SK-N-SH treated with all-trans-retinoic acid at 6 μM for 48 hours (cell line): ENCODE data around the gene PTPRB.

Experiments used
- ATAC-seq: fragments of 200-7000 bp; cut with Tn5 transposase; 3 replicates; pipeline ENCODE4 v1.9.1; 2020; ENCODE audit warnings: mild to moderate bottlenecking, moderate library complexity
- ARNTL ChIP-seq: fragments of 450-650 bp; formaldehyde crosslinking; IDR thresholded peaks from 2 replicates; pipeline ENCODE4 v1.5.0; 2020; ENCODE audit warnings: low read depth, mild to moderate bottlenecking, moderate library complexity, borderline replicate concordance
- BACH2 ChIP-seq: fragments of 250-450 bp; sonication (Bioruptor Pico); IDR thresholded peaks from 2 replicates; pipeline ENCODE4 v1.9.0; 2021; ENCODE audit warnings: mild to moderate bottlenecking, borderline replicate concordance
- CSDC2 ChIP-seq: fragments of 250-450 bp; sonication (Bioruptor Pico); IDR thresholded peaks from 2 replicates; pipeline ENCODE4 v1.5.0; 2020; ENCODE audit warnings: mild to moderate bottlenecking, moderate library complexity
- ESRRG ChIP-seq: fragments of 250-450 bp; sonication (Bioruptor Pico); IDR thresholded peaks from 2 replicates; pipeline ENCODE4 v1.6.1; 2021; ENCODE audit warnings: mild to moderate bottlenecking
- GLIS3 ChIP-seq: fragments of 250-450 bp; sonication (Bioruptor Pico); IDR thresholded peaks from 2 replicates; pipeline ENCODE4 v1.5.0; 2020; ENCODE audit warnings: mild to moderate bottlenecking, moderate library complexity
- ISL1 ChIP-seq: fragments of 250-450 bp; sonication (Bioruptor Pico); IDR thresholded peaks from 2 replicates; pipeline ENCODE4 v2.1.2; 2022; ENCODE audit warnings: mild to moderate bottlenecking, moderate library complexity
- OSR1 ChIP-seq: fragments of 250-450 bp; sonication (Bioruptor Pico); IDR thresholded peaks from 2 replicates; pipeline ENCODE4 v1.8.0; 2022; ENCODE audit warnings: moderate library complexity, mild to moderate bottlenecking, inconsistent platforms
- PPARA ChIP-seq: fragments of 250-450 bp; sonication (Bioruptor Pico); IDR thresholded peaks from 2 replicates; pipeline ENCODE4 v1.5.0; 2020; ENCODE audit warnings: mild to moderate bottlenecking, borderline replicate concordance
- RARB ChIP-seq: fragments of 250-450 bp; sonication (Bioruptor Pico); IDR thresholded peaks from 2 replicates; pipeline ENCODE4 v1.8.0; 2021; ENCODE audit warnings: mild to moderate bottlenecking, moderate library complexity
- SNAI2 ChIP-seq: fragments of 250-450 bp; sonication (Bioruptor Pico); IDR thresholded peaks from 2 replicates; pipeline ENCODE4 v1.5.0; 2020; ENCODE audit warnings: mild to moderate bottlenecking, moderate library complexity
- TCF4 ChIP-seq: fragments of 250-450 bp; sonication (Bioruptor Pico); IDR thresholded peaks from 2 replicates; pipeline ENCODE4 v1.8.0; 2021; ENCODE audit warnings: mild to moderate bottlenecking, moderate library complexity, borderline replicate concordance
- TOX ChIP-seq: fragments of 250-450 bp; sonication (Bioruptor Pico); IDR thresholded peaks from 2 replicates; pipeline ENCODE4 v1.8.0; 2021; ENCODE audit warnings: mild to moderate bottlenecking, moderate library complexity, borderline replicate concordance
- ZC3H10 ChIP-seq: fragments of 250-450 bp; sonication (Bioruptor Pico); IDR thresholded peaks from 2 replicates; pipeline ENCODE4 v1.5.1; 2021; ENCODE audit warnings: mild to moderate bottlenecking, moderate library complexity
- ZFP3 ChIP-seq: fragments of 250-450 bp; sonication (Bioruptor Pico); IDR thresholded peaks from 2 replicates; pipeline ENCODE4 v1.5.0; 2020; ENCODE audit warnings: mild to moderate bottlenecking, moderate library complexity
- ZNF565 ChIP-seq: fragments of 450-650 bp; formaldehyde crosslinking; conservative IDR thresholded peaks from 2 replicates; pipeline ENCODE4 v1.5.0; 2020; ENCODE audit warnings: low read depth, mild to moderate bottlenecking, moderate library complexity
- ZNF70 ChIP-seq: fragments of 450-650 bp; formaldehyde crosslinking; IDR thresholded peaks from 2 replicates; pipeline ENCODE4 v1.5.0; 2020; ENCODE audit warnings: mild to moderate bottlenecking, moderate library complexity
- ZNF8 ChIP-seq: fragments of 450-650 bp; formaldehyde crosslinking; IDR thresholded peaks from 2 replicates; pipeline ENCODE4 v1.5.0; 2020; ENCODE audit warnings: mild to moderate bottlenecking, moderate library complexity
- TF ChIP-seq, protein P1 (sequence below): fragments of 250-450 bp; sonication (Bioruptor Pico); IDR thresholded peaks from 2 replicates; pipeline ENCODE4 v1.5.0; 2020; ENCODE audit warnings: mild to moderate bottlenecking, moderate library complexity
- TF ChIP-seq, protein P2 (sequence below): fragments of 250-450 bp; sonication (Bioruptor Pico); IDR thresholded peaks from 2 replicates; pipeline ENCODE4 v1.5.1; 2021; ENCODE audit warnings: mild to moderate bottlenecking, moderate library complexity
- TF ChIP-seq, protein P3 (sequence below): fragments of 250-450 bp; sonication (Bioruptor Pico); IDR thresholded peaks from 2 replicates; pipeline ENCODE4 v1.5.1; 2020; ENCODE audit warnings: low read depth, mild to moderate bottlenecking, moderate library complexity
- TF ChIP-seq, protein P4 (sequence below): fragments of 250-450 bp; sonication (Bioruptor Pico); IDR thresholded peaks from 2 replicates; pipeline ENCODE4 v1.8.0; 2021; ENCODE audit warnings: low read depth, mild to moderate bottlenecking, moderate library complexity, borderline replicate concordance

PTPRB gene

DNA sequence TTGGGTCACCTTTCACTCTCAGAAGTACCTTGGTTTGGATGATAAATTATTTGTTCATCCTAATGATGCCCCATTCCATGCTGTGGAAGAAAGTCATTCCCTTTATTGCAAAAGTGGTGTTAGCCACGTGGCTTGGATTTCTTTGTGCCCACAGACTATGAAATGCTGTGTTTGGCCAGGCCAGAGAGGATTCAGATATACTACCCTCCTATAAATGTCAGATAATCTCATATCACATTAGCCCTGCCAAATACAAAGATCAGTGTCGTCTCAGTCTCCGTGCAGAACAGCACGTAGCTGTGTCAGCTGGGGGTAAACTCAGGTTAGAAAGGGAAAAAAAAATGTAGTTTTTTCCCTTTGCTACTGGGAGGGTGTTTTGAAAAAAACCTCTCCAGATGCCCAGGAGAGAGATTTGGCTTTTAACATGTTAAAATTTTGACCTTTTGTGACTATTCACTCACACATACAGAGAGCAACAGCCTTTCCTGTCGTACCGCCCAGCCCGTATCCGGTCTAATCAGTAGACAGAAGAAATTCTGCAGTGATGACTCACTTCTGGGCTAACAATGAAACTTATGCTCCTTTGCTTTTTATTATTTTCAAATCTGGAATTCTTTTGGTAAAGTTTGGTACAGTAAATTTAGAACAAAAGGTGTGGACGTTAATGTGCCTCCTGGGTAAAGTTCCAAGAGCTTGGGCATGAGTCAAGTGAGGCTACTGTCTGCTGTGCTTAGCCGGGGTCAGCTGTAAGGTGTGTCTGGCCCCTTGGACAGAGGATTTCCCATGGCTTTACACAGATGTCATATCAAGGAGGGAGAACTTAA, 8.5 kb upstream of the PTPRB start (continued):
- TF ChIP-seq, protein P1, sequence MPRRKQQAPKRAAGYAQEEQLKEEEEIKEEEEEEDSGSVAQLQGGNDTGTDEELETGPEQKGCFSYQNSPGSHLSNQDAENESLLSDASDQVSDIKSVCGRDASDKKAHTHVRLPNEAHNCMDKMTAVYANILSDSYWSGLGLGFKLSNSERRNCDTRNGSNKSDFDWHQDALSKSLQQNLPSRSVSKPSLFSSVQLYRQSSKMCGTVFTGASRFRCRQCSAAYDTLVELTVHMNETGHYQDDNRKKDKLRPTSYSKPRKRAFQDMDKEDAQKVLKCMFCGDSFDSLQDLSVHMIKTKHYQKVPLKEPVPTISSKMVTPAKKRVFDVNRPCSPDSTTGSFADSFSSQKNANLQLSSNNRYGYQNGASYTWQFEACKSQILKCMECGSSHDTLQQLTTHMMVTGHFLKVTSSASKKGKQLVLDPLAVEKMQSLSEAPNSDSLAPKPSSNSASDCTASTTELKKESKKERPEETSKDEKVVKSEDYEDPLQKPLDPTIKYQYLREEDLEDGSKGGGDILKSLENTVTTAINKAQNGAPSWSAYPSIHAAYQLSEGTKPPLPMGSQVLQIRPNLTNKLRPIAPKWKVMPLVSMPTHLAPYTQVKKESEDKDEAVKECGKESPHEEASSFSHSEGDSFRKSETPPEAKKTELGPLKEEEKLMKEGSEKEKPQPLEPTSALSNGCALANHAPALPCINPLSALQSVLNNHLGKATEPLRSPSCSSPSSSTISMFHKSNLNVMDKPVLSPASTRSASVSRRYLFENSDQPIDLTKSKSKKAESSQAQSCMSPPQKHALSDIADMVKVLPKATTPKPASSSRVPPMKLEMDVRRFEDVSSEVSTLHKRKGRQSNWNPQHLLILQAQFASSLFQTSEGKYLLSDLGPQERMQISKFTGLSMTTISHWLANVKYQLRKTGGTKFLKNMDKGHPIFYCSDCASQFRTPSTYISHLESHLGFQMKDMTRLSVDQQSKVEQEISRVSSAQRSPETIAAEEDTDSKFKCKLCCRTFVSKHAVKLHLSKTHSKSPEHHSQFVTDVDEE: no peak
- TF ChIP-seq SNAI2: 0 out of 2 replicates have a peak, but pooled peaks have one; percentile 46
- TF ChIP-seq, all 23 proteins: peak for 3

DNA sequence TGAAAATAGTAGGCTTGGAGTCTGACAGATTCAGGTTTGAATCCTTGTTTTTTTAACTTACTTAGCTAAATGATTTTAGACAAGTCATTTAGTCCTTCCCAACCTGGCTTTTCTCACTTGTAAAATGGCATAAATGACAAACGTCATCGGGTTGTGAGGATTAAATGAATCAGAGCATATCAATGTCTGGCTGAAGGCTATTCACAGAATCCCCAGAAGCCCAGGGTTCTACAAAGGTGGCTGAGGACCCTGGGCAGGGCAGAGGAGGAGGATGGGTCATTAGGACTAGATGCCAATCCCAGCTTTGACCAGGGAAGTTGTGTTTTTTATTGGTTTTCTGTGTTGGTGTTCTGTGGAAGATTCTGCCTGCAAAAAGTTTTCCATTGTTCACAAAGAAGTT, 7.6 kb upstream of the PTPRB start:
- no peak for TF ChIP-seq BACH2 (CRISPR knock-in tag)
- TF ChIP-seq ZNF565 (CRISPR knock-in tag): no peak
- no peak for TF ChIP-seq SNAI2
- TF ChIP-seq GLIS3 (CRISPR knock-in tag): no peak
- TF ChIP-seq, protein P2, sequence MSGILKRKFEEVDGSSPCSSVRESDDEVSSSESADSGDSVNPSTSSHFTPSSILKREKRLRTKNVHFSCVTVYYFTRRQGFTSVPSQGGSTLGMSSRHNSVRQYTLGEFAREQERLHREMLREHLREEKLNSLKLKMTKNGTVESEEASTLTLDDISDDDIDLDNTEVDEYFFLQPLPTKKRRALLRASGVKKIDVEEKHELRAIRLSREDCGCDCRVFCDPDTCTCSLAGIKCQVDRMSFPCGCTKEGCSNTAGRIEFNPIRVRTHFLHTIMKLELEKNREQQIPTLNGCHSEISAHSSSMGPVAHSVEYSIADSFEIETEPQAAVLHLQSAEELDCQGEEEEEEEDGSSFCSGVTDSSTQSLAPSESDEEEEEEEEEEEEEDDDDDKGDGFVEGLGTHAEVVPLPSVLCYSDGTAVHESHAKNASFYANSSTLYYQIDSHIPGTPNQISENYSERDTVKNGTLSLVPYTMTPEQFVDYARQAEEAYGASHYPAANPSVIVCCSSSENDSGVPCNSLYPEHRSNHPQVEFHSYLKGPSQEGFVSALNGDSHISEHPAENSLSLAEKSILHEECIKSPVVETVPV (CRISPR knock-in tag): no peak
- TF ChIP-seq RARB (CRISPR knock-in tag): no peak
- no peak for TF ChIP-seq ZC3H10
- no peak for TF ChIP-seq OSR1
- TF ChIP-seq, protein P3, sequence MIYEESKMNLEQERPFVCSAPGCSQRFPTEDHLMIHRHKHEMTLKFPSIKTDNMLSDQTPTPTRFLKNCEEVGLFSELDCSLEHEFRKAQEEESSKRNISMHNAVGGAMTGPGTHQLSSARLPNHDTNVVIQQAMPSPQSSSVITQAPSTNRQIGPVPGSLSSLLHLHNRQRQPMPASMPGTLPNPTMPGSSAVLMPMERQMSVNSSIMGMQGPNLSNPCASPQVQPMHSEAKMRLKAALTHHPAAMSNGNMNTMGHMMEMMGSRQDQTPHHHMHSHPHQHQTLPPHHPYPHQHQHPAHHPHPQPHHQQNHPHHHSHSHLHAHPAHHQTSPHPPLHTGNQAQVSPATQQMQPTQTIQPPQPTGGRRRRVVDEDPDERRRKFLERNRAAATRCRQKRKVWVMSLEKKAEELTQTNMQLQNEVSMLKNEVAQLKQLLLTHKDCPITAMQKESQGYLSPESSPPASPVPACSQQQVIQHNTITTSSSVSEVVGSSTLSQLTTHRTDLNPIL (CRISPR knock-in tag): no peak
- no peak for TF ChIP-seq ZNF70 (CRISPR knock-in tag)
- TF ChIP-seq, protein P4, sequence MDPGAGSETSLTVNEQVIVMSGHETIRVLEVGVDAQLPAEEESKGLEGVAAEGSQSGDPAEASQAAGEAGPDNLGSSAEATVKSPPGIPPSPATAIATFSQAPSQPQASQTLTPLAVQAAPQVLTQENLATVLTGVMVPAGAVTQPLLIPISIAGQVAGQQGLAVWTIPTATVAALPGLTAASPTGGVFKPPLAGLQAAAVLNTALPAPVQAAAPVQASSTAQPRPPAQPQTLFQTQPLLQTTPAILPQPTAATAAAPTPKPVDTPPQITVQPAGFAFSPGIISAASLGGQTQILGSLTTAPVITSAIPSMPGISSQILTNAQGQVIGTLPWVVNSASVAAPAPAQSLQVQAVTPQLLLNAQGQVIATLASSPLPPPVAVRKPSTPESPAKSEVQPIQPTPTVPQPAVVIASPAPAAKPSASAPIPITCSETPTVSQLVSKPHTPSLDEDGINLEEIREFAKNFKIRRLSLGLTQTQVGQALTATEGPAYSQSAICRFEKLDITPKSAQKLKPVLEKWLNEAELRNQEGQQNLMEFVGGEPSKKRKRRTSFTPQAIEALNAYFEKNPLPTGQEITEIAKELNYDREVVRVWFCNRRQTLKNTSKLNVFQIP (CRISPR knock-in tag): no peak
- ATAC-seq: no peak

DNA sequence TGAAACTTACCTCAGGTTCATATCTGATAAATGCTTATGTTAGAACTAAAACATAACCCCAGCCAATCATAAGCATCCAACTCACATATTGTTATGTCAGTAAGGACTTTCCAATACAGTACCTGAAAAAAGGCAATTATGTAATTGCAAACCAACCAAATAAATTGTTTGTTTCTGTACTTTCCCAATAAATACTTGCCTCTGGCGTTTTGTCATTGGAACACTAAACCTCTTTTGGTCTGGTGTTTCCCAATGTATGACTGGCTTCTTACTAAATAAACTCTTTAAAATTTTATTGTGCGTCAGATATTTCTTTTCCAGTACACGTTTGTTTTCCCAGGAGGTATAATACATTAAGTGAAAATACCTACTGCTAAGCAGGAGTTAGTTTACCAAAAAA, 6.7 kb upstream of the PTPRB start:
- no peak for ATAC-seq
- TF ChIP-seq ZC3H10: no peak
- TF ChIP-seq TCF4 (CRISPR knock-in tag): no peak
- TF ChIP-seq, protein P2 (CRISPR knock-in tag): no peak
- TF ChIP-seq RARB (CRISPR knock-in tag): no peak
- TF ChIP-seq BACH2 (CRISPR knock-in tag): no peak
- TF ChIP-seq, protein P1: no peak
- no peak for TF ChIP-seq OSR1
- no peak for TF ChIP-seq GLIS3 (CRISPR knock-in tag)
- TF ChIP-seq ISL1 (CRISPR knock-in tag): no peak
- no peak for TF ChIP-seq ZNF565 (CRISPR knock-in tag)
- TF ChIP-seq, protein P3 (CRISPR knock-in tag): no peak
- no peak for TF ChIP-seq CSDC2 (CRISPR knock-in tag)
- TF ChIP-seq ESRRG (CRISPR knock-in tag): no peak
- no peak for TF ChIP-seq ARNTL (CRISPR knock-in tag)
- no peak for TF ChIP-seq SNAI2
- TF ChIP-seq ZNF8 (CRISPR knock-in tag): no peak
- TF ChIP-seq TOX: no peak
- TF ChIP-seq PPARA (CRISPR knock-in tag): no peak
- TF ChIP-seq ZFP3 (CRISPR knock-in tag): no peak
